Gastroesophageal sphincter (tissue), 4 donors: ENCODE measurements around the gene DPYD. TPM values are rescaled to one million over a fixed set of nuclear protein-coding genes. Genes with fewer than 3 reads are reported as not detected.
A peak's percentile ranks its signal among the peaks of the same experiment; 100 is the strongest.

Experiments used
- ATAC-seq: fragments of 150-250 bp; one replicate; pipeline ENCODE4 v1.9.1; 2016; ENCODE audit warnings: mild to moderate bottlenecking, moderate library complexity
- H3K27ac ChIP-seq, 4 donors: fragments of 200-600 bp; sonication (generic) in 3 of 4; 1 replicate in 3 of 4; 2 replicates in 1 of 4; pipeline ENCODE4 v1.5.1; 2016 to 2019
- H3K27me3 ChIP-seq: fragments of 200-600 bp; sonication (generic); one replicate; pipeline ENCODE4 v1.5.1; 2019
- H3K36me3 ChIP-seq, 2 donors: fragments of 200-600 bp; sonication (generic); one replicate each; pipeline ENCODE4 v1.5.1; 2019; ENCODE audit warnings: control low read depth in 1 of 2
- H3K4me1 ChIP-seq, 3 donors: fragments of 200-600 bp; sonication (generic); 1 replicate in 2 of 3; 2 replicates in 1 of 3; pipeline ENCODE4 v1.5.1; 2016 to 2019; ENCODE audit warnings: control low read depth in 2 of 3
- H3K4me3 ChIP-seq, 2 donors: fragments of 200-600 bp; sonication (generic); one replicate each; pipeline ENCODE4 v1.5.1; 2019; ENCODE audit warnings: mild to moderate bottlenecking in 1 of 2, moderate library complexity in 1 of 2
- H3K9me3 ChIP-seq, 3 donors: fragments of 200-600 bp; sonication (generic); one replicate each; pipeline ENCODE4 v1.5.1; 2017 to 2019; ENCODE audit warnings: control low read depth in 2 of 3
- EP300 ChIP-seq: sonication (generic); formaldehyde crosslinking; IDR thresholded peaks from one replicate; pipeline ENCODE4 v1.6.1; 2017; ENCODE audit warnings: antibody characterized with exemption, mild to moderate bottlenecking
- POLR2A ChIP-seq, 2 donors: fragments of 450-650 bp; IDR thresholded peaks; one replicate each; pipeline ENCODE4 v1.6.1; 2017; ENCODE audit warnings: antibody characterized with exemption in 2 of 2, mild to moderate bottlenecking in 2 of 2, moderate library complexity in 1 of 2
- POLR2AphosphoS5 ChIP-seq: sonication (generic); formaldehyde crosslinking; IDR thresholded peaks from one replicate; pipeline ENCODE4 v1.6.1; 2017; ENCODE audit warnings: antibody characterized with exemption
- WGBS, 2 donors: methylation state at CpG; one replicate each; pipeline ENCODE4 v1.1.5; 2018; ENCODE audit warnings: low coverage in 1 of 2; 5-methylcytosine and 5-hydroxymethylcytosine counted together
- total RNA-seq, 4 donors: library from RNA; depleted of rRNA; stranded (reverse); fragments of >200 nt; gene quantifications; one replicate each; pipeline ENCODE4 v1.1.0, GENCODE V29; 2016
- TF ChIP-seq, protein P1 (sequence below), 4 experiments: fragments of 200-600 bp in 2 of 4; fragments of 450-650 bp in 2 of 4; sonication (generic) in 1 of 4; IDR thresholded peaks; one replicate each; pipeline ENCODE4 v1.5.1; 2017 to 2019; ENCODE audit warnings: antibody characterized with exemption in 4 of 4, mild to moderate bottlenecking in 2 of 4, moderate library complexity in 2 of 4

Gene DPYD
- 10 to 100 TPM; 31.2 to 53.0 (median 43.2) TPM for total RNA-seq

DNA sequence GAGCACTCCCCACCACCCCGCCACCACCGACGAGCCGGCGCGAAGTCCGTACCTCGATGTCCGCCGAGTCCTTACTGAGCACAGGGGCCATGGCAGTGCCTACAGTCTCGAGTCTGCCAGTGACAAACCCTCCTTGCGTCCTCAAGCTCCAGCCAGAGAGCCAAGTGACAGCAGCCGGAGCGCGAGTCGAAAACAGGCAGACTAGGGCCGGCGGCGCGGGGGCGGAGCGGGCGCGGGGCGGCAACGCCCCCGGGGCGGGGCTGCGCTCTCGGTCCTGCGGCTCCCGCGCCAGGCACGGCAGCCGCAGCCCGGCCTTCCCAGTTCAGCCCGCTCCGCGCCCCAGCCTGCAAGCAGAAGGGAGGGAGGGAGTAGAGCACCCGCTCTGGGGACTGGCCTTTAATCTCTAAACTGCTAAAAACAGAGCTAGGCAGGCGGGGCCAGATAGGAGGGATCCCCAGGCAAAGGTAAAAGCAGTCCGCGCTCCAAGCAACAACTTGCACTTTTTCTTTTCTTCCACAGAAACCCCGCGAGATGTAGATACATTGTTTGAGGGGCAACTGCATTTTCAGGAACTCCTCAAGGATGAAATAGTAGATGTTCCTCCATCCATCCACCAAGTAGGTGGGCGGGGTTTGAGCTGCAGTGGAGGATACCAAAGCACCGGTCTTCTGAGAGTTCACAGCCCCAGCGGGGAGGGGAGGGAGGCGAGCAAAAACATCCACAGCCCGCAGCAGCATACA is at the start of gene DPYD:
Gene DPYD, minus strand, starts transcription at position 203 of the 740 bp plus-strand sequence. Its CDS starts 112 bp downstream, at position 91.
- Histone ChIP-seq H3K36me3 (no peaks in the 10 kb centered on the region), H3K27me3 (no peaks in the 10 kb centered on the region), H3K4me1 (peaks cover 0 to 38% (median 2%) of the 10 kb centered on the region in 3 donors), H3K4me3 (peak within 1 kb of the TSS; percentile 63 to 82), H3K27ac (peak within 1 kb of the TSS; percentile 48 to 95 (median 91)), H3K9me3 (no peaks in the 10 kb centered on the region)
- ATAC-seq, result peak; percentile 96
- TF ChIP-seq EP300 (no peak), POLR2AphosphoS5 (peak; percentile 78), POLR2A (IDR thresholded peaks at IDR 0.05) (peak; percentile 58 to 62)
- TF ChIP-seq, protein P1, sequence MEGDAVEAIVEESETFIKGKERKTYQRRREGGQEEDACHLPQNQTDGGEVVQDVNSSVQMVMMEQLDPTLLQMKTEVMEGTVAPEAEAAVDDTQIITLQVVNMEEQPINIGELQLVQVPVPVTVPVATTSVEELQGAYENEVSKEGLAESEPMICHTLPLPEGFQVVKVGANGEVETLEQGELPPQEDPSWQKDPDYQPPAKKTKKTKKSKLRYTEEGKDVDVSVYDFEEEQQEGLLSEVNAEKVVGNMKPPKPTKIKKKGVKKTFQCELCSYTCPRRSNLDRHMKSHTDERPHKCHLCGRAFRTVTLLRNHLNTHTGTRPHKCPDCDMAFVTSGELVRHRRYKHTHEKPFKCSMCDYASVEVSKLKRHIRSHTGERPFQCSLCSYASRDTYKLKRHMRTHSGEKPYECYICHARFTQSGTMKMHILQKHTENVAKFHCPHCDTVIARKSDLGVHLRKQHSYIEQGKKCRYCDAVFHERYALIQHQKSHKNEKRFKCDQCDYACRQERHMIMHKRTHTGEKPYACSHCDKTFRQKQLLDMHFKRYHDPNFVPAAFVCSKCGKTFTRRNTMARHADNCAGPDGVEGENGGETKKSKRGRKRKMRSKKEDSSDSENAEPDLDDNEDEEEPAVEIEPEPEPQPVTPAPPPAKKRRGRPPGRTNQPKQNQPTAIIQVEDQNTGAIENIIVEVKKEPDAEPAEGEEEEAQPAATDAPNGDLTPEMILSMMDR (IDR thresholded peaks at IDR 0.05), result peak in 2 of 4 experiments; percentile 7 to 11
- WGBS, 2 donors, result 0% methylated on average over 5 to 10 of the region's 50 CpGs

DNA sequence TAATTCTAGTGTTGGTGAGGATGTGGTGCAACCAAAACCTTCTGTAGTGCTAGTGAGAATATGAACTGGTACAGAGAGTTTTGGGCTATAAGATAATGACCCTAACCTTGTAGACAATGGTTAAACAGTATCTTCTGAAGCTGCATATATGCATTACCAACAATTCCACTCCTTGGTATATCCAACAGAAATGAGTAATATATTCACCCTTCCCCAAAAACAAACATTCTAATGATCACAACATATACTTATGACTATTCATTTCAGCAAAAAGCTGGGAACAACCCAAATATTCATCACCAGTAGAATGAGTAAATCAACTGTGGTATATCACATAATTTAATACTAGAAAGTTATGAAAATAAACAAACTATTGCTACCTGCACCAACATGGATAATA is 39.6 kb upstream of the DPYD start:
- no peaks in the 10 kb centered on the region for H3K4me1 ChIP-seq
- no peak overlapping the region for H3K27ac ChIP-seq
- H3K36me3 ChIP-seq, result no peaks in the 10 kb centered on the region
- no peak for ATAC-seq
- H3K9me3 ChIP-seq, result no peaks in the 10 kb centered on the region
- H3K27me3 ChIP-seq, result no peaks in the 10 kb centered on the region
- TF ChIP-seq POLR2AphosphoS5, result no peak
- TF ChIP-seq, protein P1 (IDR thresholded peaks at IDR 0.05), result no peak
- no peak for TF ChIP-seq POLR2A (IDR thresholded peaks at IDR 0.05)
- no peak for TF ChIP-seq EP300
- H3K4me3 ChIP-seq, result no peak overlapping the region

DNA sequence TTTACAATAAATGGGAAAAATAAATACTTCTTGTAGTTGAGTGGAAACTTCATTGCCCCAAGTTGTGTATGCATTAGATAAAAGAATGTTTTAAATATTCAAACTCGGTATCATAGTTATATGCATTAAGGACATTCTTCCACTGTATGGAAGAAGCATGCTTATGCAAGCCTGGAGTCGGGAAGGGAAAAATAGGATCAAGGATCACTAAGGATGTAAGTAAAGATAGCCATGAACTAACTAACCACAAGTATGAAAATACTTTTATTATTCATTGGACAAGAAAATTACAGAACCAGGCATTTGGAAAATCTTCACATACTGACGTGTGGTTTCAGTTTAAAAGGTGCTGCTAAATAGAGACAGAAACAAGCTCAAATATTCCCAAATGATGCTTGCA is 26.9 kb upstream of the DPYD start:
- H3K4me3 ChIP-seq, result no peak overlapping the region
- no peak for ATAC-seq
- H3K27me3 ChIP-seq, result no peaks in the 10 kb centered on the region
- H3K36me3 ChIP-seq, result no peaks in the 10 kb centered on the region
- WGBS, 2 donors, result 54 to 70% methylated on average over 3 of the region's 3 CpGs
- H3K9me3 ChIP-seq, result no peaks in the 10 kb centered on the region
- H3K4me1 ChIP-seq, result no peaks in the 10 kb centered on the region
- no peak overlapping the region for H3K27ac ChIP-seq
- TF ChIP-seq, protein P1 (IDR thresholded peaks at IDR 0.05), result no peak
- TF ChIP-seq EP300 (no peak), POLR2AphosphoS5 (no peak), POLR2A (IDR thresholded peaks at IDR 0.05) (no peak)

DNA sequence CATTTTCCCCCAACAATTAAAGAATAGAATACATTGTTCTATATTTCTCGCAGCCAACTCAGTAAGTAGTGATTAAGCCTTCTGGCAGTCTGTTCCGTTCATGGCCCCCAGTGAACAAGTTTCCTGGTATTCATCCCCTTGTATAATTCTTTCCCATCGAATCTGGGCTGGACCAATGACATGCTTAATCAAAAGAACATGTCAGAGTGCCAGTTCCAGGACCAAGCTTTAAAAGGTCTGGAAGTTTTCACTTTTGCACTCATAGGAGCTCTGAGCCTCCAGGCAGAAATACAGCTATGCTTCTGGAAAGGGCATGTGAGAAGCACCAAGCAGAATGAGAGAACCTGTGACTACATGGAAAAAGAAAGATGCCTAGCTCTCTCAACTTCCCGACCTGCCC is 22.5 kb upstream of the DPYD start:
- H3K4me3 ChIP-seq, result no peak overlapping the region
- H3K9me3 ChIP-seq, result no peaks in the 10 kb centered on the region
- no peaks in the 10 kb centered on the region for H3K27me3 ChIP-seq
- TF ChIP-seq, protein P1 (IDR thresholded peaks at IDR 0.05), result no peak
- TF ChIP-seq EP300, result no peak
- no peak for TF ChIP-seq POLR2A (IDR thresholded peaks at IDR 0.05)
- TF ChIP-seq POLR2AphosphoS5, result no peak
- H3K4me1 ChIP-seq, result no peaks in the 10 kb centered on the region
- no peaks in the 10 kb centered on the region for H3K36me3 ChIP-seq
- WGBS, 2 donors, result 38 to 42% methylated on average over 3 to 4 of the region's 4 CpGs
- H3K27ac ChIP-seq, result no peak overlapping the region
- ATAC-seq, result no peak
